Amniotic stem cell (primary cell): Measurements from ENCODE around the gene SYT1.

Experiments used
- DNase-seq: peaks from one replicate; lab custom pipeline; 2025; lab: John Stamatoyannopoulos, UW

SYT1 gene

DNA sequence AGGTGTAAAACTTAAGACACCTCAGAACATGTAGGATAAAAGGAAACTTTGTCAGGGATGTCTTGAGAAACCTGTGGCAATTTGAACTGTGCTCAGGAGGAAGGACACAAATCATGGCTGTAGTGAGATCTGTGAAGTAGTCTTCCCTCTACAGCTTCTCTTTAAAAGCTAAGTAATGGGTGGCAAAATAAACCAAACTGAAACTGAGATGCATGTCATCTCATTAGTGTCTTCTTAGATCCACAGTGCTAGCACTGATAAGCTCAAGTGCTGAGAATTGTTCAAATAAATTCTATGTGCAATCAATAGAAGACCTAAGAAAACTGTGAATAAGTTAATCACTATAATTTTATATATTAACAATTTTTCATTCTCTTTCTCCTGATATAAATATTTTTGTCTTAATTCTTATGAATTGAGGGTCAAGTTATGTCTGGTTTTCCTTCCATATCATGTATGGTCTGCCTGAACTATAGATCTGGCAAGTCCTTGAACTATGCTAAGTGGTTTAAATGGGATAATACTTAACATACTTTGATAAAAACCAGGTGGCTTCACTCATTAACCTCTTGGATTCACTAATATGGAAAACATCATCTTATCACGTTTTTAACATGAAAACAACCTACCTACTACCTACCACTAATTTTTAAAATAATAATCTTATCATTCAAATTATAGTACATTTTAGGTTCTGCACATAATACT, 27.2 kb downstream of the SYT1 start:
- DNase-seq = no peak

DNA sequence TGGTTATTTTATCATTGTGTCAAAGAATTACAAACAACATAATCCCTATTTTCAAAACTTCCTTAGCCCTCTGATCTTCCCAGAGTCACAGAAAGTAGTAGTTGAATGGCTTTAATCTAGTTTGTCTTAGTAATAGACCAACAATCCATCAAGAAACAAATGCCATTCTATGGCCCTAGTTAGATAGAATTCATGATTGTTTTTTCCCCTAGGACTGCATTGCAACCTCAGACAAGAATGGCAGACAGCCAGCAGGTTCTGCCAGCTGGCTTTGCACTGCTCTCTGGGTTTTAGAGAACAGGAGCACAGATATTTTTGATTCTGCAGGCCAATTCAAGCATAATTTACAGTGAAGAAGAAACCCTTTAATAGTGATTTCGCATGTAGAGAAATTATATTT, 33.8 kb downstream of the SYT1 start:
- no peak for DNase-seq

DNA sequence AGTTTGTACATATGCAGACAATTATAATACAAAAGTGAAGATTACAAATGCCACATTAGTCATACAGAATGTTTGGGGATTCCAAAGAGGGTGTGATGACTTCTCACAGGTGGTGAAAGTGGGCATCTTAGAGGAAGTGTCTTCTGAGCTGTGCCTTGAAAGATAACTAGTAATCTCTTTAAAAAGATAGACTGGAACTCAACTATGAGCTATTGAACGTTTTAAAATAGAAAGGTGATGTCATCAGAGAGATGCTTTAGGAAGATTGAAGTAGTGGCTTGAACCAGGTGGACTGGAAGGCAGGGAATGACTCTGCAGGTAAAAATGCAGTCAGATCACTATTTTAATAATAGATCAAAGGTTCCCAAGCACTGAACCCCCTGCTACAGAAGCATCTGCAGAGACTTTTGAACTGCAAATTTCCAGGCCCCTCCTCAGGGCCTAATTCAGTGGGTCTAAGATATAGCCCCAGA, 50.3 kb downstream of the SYT1 start:
- no peak for DNase-seq

DNA sequence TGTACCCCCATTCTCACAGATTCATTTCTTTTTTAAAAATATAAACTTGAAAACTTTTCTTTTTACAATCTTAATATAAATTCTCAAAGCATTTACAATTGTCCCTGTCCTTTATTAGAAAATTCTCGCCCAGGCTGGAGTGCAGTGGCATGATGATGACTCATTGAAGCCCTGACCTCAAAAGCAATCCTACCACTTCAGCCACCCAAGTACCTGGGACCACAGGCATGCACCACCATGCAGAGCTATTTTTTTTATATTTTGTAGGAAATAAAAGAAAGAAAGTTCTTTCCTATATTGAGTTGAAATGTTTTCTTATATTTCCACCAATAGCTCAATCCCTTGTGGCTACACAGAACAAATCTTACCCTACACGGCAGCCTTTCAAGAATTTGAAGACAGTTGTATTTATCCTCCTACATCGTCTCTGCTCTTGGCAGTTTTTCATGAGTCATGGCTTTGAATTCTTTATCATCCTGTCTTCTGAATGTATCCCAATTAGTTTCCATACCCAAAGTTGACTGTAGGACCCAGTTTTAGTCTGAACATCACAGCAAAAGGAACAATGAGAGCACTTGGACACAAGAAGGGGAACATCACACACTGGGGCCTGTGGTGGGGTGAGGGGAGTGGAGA, 52.4 kb downstream of the SYT1 start:
- no peak for DNase-seq

DNA sequence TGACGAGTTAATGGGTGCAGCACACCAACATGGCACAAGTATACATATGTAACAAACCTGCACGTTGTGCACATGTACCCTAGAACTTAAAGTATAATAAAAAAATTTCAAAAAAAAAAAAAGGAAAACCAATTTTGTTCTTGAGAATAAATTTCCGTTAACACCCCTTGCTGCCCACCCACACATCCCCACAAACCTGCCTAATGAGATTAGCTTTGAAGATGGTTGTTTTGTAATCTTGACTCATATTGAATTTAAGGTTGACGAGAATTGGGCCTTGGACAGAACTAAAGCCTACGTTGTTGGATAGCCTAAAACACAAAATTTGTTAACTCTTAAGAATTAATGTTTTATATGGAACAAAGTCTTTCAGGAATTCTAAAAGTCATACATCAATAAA, 52.9 kb downstream of the SYT1 start:
- no peak for DNase-seq

DNA sequence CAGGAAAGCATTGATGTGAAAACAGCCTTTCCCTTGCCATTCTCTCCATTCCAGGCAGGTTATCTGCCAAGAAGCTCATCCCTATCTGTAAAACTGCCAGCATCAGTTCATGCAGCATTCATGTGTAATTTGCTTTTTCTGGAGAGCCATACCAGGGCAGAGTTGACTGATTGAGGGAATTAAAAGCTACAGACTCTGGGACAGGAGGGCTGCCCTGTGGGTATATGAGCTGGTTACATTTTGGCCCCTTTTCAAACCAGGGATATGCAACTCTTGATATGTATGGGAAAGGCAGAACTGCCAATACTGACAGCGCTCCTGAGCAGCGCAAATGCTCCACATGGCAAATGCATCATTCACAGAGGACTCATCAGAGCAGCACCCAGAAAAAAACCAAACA, 53.7 kb downstream of the SYT1 start:
- no peak for DNase-seq

DNA sequence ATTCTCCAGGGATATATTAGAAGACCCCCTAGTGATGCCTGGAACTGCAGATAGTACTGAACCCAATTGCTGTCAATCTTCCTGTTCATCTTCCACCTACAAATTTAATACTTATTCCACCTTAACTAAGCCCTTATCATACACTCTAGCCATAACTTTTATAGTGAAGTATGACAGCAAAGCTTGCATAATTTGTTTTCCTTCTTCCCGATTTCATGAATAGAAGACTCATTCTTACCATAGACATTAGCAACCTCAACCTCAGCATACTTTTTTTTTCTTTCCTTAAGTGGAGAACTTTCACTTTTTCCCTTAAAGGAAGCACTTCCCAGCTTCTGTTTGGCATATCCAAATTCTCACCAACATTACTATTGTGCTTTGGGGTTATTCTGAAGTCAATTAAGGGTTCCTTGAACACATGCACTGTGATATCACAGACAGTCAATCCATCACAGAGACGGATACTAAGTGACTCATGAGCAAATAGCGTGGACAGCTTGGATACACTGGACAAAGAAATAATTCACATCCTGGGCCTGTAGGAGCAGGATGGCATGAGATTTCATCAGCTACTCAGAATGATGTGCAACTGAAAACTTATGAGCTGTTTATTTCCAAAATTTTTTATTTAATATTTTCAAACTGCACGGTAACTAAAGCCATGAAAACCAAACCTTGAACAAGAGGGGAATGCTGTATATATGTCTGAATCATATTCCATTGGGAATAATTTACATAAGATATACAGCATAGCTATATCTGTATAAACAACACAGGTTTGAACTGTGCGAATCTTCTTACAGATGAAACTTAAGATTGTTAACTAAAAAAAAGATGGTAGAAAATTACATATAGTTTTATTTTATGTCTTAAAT, 63.9 kb downstream of the SYT1 start:
- no peak for DNase-seq

DNA sequence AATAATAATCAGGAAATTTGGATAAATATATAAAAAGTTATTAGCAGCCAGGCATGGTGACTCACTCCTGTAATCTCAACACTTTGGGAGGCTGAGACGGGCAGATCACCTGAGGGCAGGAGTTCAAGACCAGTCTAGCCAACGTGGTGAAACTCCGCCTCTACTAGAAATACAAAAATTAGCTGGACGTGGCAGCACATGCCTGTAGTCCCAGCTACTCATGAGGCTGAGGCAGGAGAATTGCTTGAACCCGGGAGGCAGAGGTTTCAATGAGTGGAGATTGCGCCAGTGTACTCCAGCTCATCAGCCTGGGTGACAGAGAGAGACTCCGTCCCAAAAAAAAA, 64.5 kb downstream of the SYT1 start:
- no peak for DNase-seq

DNA sequence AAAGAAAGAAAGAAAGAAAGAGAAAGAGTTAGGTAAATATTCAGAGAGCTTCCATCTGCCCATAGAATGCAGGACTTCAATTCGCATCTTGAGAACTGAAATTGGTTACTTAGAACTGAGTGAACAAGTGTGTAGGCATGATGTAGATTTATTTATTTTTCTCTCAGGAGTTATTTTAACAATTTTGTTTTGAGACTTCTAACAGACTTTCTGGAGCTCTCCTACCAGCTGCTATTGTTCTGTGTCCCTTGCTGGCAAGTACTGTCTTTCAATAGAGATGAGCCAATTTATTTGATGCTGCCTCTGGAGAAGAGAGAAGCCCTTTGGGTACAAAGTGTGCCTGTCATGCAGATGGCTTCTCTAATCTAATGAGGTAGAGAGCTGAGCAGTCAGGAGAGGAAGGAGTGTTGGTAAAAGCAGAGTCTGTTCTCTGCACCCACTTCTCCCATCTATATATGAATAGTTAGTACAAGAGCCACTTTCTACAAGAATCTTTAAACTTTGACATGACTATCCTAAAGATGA, 67.0 kb downstream of the SYT1 start:
- no peak for DNase-seq

DNA sequence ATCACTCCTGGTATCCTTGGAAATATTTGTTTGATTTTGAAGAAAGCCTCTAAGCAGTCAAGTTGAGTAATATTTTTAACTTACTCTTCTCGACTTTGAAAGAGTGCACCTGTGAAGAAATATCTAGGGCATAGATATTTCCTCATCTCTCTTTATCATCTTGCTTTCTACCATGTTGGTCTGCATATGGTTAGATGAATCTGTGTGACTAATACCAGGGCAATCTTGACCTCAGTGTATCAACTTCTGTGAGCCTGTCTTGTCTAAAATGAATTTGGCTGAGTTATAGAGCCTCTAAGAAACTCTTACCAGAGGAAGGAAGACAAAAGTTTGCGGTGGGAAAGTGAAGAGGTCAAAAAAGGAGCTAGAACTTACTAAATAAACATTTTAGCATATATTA, 68.4 kb downstream of the SYT1 start:
- DNase-seq = no peak

DNA sequence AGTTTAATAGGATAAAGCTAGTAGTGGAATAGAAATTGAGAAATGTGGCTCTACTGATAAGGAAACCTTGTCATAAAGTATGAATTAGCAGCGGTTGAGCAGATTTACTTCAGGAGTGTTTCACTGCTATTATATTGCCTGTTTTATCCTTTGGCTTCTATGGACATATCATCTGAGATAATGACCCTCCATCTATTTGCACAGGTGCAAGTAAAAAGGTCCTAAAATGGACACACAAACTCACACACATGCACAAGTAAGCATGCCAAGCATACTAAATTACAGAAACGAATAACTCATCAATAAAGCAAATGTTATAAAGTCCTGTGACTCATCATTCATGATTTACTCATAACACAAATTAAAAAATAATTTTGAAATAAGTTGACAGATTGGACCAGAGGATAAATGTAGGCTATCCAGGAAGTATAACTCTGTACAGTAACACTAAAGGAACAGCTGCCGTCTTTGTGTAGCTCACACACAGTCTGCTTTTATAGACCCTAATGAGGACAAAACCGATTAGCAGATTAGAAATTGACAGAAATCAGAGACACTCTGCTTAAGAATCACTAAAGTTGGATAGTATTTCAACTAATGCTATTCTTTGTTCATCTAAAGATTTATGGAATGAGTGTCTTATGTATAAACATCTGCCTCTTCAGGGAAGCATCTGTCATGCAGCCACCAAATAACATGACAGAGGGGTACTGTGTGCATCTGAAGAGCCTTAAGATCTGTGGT, 73.9 kb downstream of the SYT1 start:
- DNase-seq = no peak

DNA sequence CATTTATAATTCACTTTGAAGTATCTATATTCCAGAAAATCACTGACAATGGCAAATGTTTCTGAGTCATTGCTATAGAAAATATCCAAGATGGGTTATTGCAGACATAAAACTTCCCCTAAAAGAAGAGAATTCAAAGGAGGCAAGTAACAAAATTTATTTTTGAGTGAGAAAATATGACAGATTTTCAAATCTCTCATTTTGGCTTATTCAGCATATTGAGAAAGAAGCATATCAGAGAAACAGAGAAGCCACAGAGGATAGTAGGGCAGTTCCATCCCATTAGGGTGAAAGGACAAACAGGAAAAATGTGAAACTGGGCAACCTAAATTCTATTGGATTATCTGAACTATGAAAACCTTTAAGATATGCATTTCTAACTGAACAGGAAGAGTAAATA, 85.0 kb downstream of the SYT1 start:
- no peak for DNase-seq

DNA sequence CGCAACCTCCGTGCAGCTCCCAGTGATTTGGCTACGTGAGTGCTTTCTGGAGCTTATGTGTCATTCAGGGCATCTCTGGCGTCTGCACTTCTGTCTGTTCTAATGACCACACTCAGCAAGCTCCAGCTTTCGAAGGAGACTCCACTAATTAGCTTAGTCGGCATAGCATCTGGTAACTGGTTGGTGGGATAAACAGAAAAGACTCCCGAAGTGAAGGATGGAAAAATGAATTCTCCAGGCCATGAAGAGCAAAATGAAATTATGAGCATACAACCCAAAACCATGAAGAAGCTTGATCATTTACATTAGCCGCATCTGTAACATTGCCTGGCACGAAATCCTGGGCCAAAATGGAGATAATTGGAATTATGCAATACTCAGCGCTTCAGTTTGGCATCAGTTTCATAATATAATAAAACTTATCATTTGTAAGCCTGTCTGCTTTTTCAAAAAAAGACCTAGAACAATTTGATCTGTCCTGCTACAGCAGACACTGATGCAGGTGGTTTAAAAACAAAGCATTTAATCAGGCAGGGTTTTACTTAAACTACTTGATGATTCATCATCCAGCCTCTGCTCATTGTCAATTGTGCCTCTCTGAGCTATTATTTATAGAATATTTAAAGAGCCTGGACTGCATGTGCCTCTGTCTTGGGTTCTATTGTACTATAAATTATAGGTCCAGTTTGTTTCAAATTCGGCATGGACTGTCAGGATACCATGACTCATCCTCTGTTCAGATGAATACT, 87.4 kb downstream of the SYT1 start:
- no peak for DNase-seq

DNA sequence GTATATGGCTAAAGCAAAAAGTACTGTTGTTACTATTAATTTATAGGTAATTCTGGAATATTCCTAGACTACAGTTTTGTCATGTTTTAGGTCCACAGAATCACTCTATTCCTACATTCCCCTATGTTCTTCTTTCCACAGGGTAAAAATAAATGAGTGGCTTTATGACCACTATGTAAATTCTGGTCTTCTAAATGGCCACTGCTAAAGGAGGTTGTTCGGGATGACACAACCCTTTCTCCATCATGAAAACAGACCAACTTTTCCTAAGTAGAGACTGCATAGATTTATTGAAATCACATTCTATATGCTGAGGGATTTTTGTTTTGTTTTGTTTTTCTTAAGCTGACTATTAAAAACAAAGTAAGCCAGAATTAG, 88.0 kb downstream of the SYT1 start:
- no peak for DNase-seq

DNA sequence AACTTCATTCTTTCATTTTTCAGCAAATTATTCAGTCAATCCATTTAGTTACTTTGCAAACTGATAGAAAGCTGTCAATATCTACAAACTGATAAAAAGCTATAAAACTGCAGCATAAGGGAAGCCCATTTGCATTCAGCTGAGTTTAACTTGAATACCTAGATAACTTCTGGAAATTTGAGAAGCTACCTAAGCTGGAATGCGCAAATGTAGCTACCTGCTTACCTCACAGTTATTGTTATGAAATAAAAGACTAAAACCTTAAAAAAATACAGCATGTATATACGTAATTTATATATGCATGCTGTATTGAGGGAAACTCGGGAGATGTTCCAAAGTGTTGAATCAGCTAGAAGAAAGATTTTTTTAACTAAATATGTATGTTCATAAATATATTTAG, 94.4 kb downstream of the SYT1 start:
- DNase-seq = no peak

DNA sequence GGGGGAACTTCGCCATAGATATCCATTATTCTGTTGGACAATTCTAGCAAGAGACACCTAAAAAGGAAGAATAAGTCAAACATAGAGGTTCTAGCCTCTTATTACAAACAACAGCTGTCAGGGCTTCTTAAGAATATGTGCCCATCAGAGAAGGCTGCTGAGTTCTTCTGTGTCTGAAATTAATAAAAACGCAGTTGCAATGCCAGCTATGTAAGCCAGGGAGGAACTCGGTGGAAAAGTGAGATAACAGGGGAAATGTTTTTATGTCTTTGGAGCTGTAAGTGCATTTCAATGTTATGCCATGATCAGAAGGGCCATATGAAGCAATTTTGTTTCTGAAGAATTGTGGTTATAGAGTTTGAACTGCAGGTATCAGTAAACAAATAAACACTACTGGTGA, 95.0 kb downstream of the SYT1 start:
- DNase-seq = no peak

DNA sequence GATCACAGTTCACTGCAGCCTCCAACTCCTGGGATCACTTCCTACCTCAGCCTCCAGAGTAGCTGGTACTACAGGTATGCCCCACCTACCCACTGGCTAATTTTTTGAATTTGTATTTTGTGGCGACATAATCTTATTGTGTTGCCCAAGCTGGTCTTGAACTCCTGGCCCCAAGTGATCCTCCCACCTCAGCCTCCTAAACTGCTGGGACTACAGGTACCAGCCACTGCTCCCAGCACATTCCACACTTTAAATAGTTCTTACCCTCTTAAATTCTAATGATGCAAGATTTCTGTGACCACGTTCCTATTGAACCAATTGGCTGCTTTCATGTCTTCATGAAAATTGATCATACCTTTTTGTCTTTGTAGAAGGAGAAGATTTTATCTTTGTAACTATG, 96.6 kb downstream of the SYT1 start:
- DNase-seq = no peak

DNA sequence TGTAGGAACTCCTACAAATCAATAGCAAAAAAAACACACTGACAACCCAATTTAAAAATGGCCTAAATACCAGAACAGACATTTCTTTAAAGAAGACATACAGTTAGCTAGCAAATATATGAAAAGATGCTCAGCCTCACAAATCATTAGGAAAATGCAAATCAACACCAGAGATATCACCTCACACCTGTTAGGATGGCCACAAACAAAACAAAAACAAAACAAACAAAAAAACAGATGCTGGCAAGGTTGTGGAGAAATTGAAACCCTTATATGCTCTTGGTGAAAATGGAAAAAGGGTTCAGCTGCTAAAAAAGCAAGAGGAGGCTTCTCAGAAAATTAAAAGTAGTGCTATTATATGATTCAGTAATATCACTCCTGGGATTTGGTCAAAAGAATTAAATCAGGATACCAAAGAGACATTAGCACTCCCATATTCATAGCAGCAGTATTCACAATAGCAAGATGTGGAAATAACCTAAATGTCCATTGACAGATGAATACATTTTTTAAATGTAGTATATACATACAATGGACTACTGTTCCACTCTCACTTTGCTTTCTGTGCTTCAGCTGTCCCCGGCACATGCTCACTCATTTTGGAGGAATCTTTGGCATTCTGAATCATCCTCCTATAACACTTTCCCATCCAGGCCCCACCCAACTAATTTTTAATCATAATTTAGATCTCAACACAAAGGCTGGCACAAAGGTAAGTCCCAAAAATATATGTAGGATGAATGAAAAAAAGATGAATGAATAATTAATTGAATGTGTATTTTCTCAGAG, 99.1 kb downstream of the SYT1 start:
- no peak for DNase-seq

DNA sequence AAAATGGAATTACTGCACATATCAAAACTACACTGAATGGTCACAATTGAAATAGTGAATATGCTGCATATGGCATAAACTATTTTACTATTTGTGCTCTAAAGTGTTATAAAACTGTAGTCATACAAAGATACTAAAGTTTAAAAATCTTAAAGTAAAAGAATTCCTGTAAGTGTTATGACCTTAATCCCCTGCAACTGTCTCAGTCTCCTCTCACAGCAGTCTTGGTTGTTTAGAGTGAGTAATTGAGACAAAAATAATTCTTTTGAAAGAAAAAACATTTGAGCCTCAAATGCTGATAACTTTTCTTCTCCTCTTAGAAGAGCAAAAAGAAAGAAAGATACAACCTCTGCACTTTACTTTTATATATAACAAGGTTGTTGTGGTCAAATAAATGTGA, 99.9 kb downstream of the SYT1 start:
- DNase-seq = no peak

DNA sequence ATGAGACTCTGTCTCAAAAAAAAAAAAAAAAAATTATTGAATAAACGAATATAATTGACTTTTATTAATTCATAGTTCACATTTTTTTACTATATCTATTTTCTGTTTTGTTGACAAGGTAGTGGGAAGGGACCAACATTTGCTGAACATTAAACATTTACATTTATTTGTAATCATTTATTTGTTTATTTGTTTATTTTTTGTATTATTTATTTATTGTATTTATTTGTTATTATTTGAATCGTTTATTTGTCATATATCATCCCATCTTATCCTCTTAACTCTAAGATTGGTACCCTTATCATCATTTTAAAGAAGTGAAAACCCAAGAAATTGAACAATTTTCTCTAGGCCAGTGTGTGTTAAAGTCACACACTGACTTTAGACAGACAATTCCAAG, 101.5 kb downstream of the SYT1 start:
- DNase-seq = no peak

DNA sequence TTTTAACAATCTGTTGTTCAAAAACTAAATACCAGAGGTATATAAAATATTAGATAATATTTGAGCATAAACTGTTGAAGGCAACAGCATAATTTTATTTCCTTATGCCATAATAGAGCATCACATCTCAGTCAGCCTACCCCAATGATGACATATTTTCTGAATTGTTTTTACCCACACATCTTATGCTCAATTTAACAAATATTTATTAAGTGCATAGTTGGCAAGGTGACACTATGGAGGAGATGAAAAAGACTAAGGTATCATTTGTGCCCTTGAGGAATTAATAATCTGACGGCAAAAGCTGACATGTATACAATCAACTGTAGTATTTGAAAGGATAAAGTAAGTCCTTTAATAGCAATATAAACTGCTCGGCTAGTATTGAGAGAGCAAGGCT, 102.4 kb downstream of the SYT1 start:
- no peak for DNase-seq
